Thoracic aorta (tissue), 2 donors: ENCODE data around the gene TVP23A. TPM values are rescaled to one million over a fixed set of nuclear protein-coding genes. Genes with fewer than 3 reads are reported as not detected.
"Not testable (repeated sequence)": the region's sequence is repeated elsewhere in the genome, so short reads cannot be mapped to it uniquely, and the experiment has no call there.

Source experiments
- ATAC-seq: fragments of 150-250 bp; one replicate; pipeline ENCODE4 v1.8.0; 2017; ENCODE audit warnings: low read depth; ENCODE audit not compliant: insufficient number of reproducible peaks, low FRiP score
- DNase-seq: peaks from one replicate; pipeline ENCODE4 v3.0.0-alpha.2; 2020; ENCODE audit warnings: low spot score
- H3K27ac ChIP-seq, 2 donors: fragments of 200-600 bp; sonication (generic); 1 replicate in 1 of 2; 2 replicates in 1 of 2; pipeline ENCODE4 v1.5.1; 2016; ENCODE audit warnings: mild to moderate bottlenecking in 2 of 2, moderate library complexity in 2 of 2
- H3K27me3 ChIP-seq: fragments of 200-600 bp; sonication (generic); replicated peaks from 2 replicates; pipeline ENCODE4 v1.6.0; 2016; ENCODE audit warnings: mild to moderate bottlenecking; ENCODE audit not compliant: insufficient read depth
- H3K36me3 ChIP-seq: fragments of 200-600 bp; sonication (generic); one replicate; pipeline ENCODE4 v1.5.1; 2016
- H3K4me1 ChIP-seq, 2 donors: fragments of 200-600 bp; sonication (generic); 1 replicate in 1 of 2; 2 replicates in 1 of 2; pipeline versions ENCODE4 v1.5.1 to v1.6.0; 2016; ENCODE audit warnings: low read depth in 2 of 2, mild to moderate bottlenecking in 1 of 2; ENCODE audit not compliant: control insufficient read depth in 1 of 2
- H3K4me3 ChIP-seq: fragments of 200-600 bp; sonication (generic); 2 replicates; pipeline ENCODE4 v1.5.1; 2016; ENCODE audit warnings: mild to moderate bottlenecking
- H3K9me3 ChIP-seq: fragments of 200-600 bp; sonication (generic); 2 replicates; pipeline ENCODE4 v1.5.1; 2016
- total RNA-seq, 2 donors: library from RNA; depleted of rRNA; stranded (reverse); fragments of >200 nt; gene quantifications; one replicate each; pipeline versions ENCODE4 v1.1.0 to v1.2.3, GENCODE V29; 2016
- TF ChIP-seq, protein P1 (sequence below): fragments of 200-600 bp; sonication (generic); IDR thresholded peaks from one replicate; pipeline ENCODE4 v1.5.1; 2019; ENCODE audit warnings: antibody characterized with exemption

Gene TVP23A
- total RNA-seq, 2 donors from 2014 or later: 1.1 to 1.5 TPM

- Histone ChIP-seq H3K27me3 (peaks cover 3% of the 10 kb centered on the region), H3K4me3 (no peak overlapping the region), H3K27ac (no peak overlapping the region), H3K9me3 (no peaks in the 10 kb centered on the region), H3K36me3 (no peaks in the 10 kb centered on the region), H3K4me1 (no peaks in the 10 kb centered on the region)
- TF ChIP-seq, protein P1, sequence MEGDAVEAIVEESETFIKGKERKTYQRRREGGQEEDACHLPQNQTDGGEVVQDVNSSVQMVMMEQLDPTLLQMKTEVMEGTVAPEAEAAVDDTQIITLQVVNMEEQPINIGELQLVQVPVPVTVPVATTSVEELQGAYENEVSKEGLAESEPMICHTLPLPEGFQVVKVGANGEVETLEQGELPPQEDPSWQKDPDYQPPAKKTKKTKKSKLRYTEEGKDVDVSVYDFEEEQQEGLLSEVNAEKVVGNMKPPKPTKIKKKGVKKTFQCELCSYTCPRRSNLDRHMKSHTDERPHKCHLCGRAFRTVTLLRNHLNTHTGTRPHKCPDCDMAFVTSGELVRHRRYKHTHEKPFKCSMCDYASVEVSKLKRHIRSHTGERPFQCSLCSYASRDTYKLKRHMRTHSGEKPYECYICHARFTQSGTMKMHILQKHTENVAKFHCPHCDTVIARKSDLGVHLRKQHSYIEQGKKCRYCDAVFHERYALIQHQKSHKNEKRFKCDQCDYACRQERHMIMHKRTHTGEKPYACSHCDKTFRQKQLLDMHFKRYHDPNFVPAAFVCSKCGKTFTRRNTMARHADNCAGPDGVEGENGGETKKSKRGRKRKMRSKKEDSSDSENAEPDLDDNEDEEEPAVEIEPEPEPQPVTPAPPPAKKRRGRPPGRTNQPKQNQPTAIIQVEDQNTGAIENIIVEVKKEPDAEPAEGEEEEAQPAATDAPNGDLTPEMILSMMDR: no peak
- ATAC-seq (no peak), DNase-seq (no peak)
These were observed 38.0 kb downstream of the TVP23A start for GRCh38 chr16:10780628-10781027.

DNA sequence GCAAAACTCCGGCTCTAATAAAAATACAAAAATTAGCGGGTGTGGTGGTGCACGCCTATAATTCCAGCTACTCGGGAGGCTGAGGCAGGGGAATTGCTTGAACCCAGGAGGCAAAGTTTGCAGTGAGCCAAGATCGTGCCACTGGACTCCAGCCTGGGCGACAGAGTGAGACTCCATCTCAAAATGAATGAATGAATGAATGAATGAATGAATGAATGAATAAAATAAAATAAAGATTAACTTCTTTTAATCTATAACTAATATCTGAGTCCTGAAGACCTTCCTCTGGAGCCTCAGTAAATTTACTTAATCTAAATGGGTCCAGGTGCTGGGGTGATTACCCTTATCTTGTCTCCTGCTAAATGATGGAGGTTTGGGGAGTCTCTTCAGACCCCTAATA lies 38.7 kb downstream of the TVP23A start:
- not testable (repeated sequence) for H3K27ac ChIP-seq, DNase-seq, H3K27me3 ChIP-seq, H3K9me3 ChIP-seq, ATAC-seq, H3K4me1 ChIP-seq, H3K4me3 ChIP-seq, H3K36me3 ChIP-seq

- H3K36me3 ChIP-seq: no peaks in the 10 kb centered on the region
- H3K27me3 ChIP-seq: peaks cover 2% of the 10 kb centered on the region
- H3K4me1 ChIP-seq: no peaks in the 10 kb centered on the region
- TF ChIP-seq, protein P1: no peak
- ATAC-seq: no peak
- no peak for DNase-seq
- H3K27ac ChIP-seq: no peak overlapping the region
- no peaks in the 10 kb centered on the region for H3K9me3 ChIP-seq
- no peak overlapping the region for H3K4me3 ChIP-seq
These were observed 41.2 kb downstream of the TVP23A start for GRCh38 chr16:10777356-10777755.

- H3K4me1 ChIP-seq, H3K4me3 ChIP-seq, H3K27me3 ChIP-seq, H3K9me3 ChIP-seq, DNase-seq, H3K36me3 ChIP-seq, H3K27ac ChIP-seq, ATAC-seq: not testable (repeated sequence)
These were observed 41.7 kb downstream of the TVP23A start for GRCh38 chr16:10776923-10777322.

DNA sequence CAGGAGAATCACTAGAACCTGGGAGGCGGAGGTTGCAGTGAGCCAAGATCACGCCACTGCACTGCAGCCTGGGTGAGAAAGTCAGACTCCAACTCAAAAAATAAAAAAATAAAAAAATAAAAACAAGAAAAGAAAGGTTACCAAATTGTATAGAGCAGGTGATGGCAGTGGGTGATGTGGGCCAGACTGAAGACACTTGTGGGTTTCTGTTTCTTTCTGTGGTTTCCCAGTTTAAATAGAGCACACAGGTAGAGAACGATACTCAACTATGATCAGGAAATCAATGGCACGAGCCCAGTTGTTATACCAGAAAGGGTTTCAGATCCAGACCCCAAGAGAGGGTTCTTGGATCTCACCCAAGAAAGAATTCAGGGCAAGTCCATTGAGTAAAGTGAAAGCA lies 42.3 kb downstream of the TVP23A start:
- H3K4me3 ChIP-seq: no peak overlapping the region
- H3K9me3 ChIP-seq: no peaks in the 10 kb centered on the region
- no peaks in the 10 kb centered on the region for H3K4me1 ChIP-seq
- H3K27me3 ChIP-seq: no peaks in the 10 kb centered on the region
- no peaks in the 10 kb centered on the region for H3K36me3 ChIP-seq
- no peak for ATAC-seq
- H3K27ac ChIP-seq: no peak overlapping the region
- TF ChIP-seq, protein P1: no peak
- no peak for DNase-seq

GRCh38 chr16:10770907-10771306 lies 47.7 kb downstream of the TVP23A start:
- ATAC-seq (no peak), DNase-seq (no peak)
- peaks cover 7% of the 10 kb centered on the region for H3K36me3 ChIP-seq
- H3K27ac ChIP-seq: no peak overlapping the region
- no peaks in the 10 kb centered on the region for H3K27me3 ChIP-seq
- H3K9me3 ChIP-seq: no peaks in the 10 kb centered on the region
- H3K4me1 ChIP-seq: no peaks in the 10 kb centered on the region
- TF ChIP-seq, protein P1: no peak
- H3K4me3 ChIP-seq: no peak overlapping the region
